HG02943 (cell line): ENCODE results near the gene VTN.

ENCODE experiments used
- ATAC-seq: cut with Tn5 transposase; IDR thresholded peaks from one replicate; pipeline ENCODE4 v1.9.1; 2021; ENCODE audit warnings: mild to moderate bottlenecking, low read depth, moderate library complexity; ENCODE audit not compliant: unreplicated experiment

The VTN gene, protein sequence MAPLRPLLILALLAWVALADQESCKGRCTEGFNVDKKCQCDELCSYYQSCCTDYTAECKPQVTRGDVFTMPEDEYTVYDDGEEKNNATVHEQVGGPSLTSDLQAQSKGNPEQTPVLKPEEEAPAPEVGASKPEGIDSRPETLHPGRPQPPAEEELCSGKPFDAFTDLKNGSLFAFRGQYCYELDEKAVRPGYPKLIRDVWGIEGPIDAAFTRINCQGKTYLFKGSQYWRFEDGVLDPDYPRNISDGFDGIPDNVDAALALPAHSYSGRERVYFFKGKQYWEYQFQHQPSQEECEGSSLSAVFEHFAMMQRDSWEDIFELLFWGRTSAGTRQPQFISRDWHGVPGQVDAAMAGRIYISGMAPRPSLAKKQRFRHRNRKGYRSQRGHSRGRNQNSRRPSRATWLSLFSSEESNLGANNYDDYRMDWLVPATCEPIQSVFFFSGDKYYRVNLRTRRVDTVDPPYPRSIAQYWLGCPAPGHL

DNA sequence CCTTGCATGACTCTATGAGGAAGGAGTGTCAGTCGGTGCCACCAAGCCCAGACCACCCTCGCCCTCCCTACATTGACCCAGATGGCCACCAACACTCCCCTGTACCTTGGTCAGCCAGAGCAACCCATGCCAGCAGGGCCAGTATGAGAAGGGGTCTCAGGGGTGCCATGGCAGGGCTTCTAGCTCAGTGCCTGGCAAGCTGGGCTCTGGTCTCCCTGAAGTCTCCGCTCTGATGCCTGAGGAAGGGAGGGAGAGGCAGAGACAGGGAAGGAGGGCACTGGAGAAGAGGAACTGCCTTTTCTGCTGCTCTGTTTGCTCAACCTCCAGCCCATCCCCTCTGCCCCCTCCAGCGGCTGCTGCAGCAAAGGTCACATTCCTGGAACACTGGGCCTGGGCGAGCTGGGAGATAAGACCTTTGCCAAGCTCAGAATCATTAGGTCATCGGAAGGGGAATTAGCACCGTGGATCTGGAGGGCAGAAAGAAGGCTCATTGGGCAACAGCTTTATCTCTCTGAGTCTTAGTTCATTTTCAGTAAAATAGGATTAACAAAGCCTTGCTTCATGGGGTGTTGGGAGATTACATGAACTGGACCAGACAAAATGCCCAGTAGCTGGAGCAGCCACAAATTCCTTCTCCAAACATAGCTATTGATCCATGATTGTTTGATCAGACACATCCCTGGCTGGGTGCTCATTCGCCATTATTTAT lies at the start of gene VTN:
Gene VTN (minus strand): TSS at position 273 of the 709 bp plus-strand sequence. CDS start 104 bp downstream, at position 169.
- no peak for ATAC-seq

DNA sequence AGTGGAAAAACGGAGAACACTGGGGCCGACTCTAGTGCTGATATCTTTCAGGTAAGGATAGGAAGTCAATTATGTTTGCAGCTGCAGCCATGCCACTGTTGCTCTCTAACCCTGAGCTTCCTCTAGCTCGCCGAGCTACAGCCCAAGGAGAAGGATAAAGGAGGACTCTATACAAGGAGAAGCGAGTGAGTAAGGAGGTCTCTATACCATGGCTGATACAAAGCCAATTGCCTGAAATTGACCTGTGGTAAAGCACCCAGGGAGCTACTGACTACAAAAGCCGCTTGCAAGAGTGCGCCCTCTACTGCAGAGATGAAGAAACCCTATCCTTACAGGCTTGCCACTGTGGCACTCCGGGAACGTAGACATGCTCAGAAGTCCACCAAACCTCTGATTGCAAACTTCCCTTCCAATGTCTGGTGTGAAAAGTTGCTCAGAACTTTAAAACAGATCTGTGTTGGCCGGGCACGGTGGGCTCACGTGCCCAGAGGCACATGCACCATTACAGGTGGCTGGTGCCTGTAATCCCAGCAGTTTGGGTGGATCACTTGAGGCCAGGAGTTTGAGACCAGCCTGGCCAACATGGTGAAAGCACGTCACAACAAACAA lies 46.7 kb upstream of the VTN start:
- no peak for ATAC-seq

DNA sequence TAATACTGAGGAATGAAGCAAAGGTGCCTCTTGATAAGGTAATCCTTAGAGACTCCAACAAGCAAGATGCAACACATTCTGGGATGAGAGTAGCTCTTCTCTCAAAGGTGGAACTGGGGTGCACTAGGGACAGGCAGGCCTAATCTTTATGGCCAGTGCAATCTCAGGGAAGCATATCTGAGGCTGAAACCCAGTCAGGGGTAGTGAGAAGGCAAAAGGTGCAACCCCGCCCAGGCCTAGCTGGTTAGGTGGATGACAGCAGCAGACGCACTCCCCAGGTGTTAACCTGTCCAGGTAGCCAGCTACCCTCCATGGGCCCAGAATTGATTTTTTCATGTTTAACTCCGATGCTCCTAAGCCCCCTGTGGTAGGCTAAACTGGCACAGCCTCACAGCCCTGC lies 45.8 kb upstream of the VTN start:
- no peak for ATAC-seq

DNA sequence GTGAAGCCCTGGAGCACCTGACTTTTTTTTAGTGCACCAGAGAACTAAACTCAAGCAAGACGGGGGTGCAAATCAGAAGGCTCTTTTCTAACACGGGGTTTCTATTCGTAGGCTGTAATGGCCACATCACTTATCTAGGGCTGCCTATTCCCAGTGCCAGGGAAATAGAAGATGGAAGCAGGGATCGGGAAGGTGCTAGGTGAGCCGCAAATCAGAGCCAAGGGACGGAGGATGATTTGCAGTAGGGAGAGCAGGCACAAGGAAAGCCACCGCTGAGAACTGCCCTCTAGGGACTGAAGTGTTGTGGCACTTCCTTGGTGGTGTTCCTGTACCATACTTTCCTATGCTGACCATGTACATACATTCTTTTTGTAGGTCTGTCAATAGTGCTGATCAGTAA lies 43.7 kb upstream of the VTN start:
- no peak for ATAC-seq

DNA sequence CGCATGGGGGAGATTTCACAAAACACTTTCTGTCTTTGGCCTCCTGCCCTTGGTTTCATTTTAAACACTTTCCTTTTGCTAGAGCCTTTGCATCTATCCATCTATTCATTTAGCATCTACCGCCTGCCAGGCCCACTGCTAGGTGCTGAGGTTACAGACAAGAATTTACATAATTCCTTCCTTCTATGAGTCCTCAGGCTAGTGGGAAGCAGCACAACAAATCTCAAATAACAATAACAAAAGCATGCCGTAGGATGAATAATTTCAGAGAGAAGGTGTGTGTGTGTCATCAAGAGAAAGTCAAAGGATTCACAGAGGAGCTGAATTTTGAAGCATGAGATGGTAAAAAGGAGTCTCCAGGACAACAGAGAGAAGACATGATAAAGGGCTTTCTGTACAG lies 42.0 kb upstream of the VTN start:
- no peak for ATAC-seq

DNA sequence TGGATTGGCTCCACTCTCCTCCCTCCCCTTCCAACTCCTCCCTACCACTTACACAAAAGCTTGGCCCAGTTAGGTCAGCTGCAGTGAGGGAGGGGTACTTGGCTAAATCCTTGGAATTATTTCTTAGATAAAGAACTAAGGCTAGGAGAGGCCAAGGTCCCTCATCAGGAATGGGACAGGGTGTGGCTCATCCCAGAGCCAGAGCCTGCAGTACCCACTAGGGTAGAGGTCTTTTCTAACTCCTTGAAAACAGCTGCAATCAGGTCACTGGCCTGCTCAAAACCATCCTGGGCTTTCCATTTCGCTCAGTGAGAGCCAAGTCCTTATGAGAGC lies 37.8 kb upstream of the VTN start:
- no peak for ATAC-seq

DNA sequence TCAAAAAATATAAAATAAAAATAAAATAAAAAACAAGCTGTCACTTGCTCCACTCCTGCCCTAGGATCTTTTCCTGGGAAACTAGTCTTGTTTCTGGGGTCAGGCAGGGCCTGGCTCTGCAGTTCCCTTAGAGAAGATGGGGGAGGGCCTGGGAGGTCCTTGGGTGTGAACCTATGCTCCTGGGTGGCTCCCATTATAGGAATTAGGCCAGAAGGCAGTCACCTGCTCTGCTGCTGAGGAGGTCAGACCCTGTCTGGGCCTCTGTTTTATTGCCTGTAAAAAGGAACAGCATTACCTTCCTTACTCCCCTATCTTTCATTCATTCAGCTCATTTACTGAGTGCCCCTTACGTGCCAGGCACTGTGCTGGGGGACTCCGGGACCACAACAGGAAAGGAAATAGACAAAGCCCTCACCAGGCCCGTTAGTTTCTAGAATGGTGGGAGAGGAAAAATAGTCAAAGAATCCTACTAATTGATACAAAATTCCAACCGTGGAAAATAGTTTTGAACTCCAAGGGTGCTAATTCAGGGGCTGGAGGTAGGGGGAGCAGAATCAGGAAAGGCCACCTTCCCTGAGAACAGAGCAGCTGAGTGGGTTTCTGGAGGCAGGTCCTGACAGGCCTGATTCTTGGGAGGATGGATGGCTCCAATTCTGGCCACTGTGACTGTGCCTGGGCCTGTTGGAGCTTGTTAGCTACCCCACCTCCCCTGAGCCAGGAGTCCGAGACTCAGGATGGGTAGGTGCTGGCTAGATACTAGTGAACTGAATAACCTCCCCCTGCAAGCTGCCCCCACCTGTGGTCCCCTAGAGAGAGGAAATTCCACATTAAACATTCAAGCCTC lies 37.2 kb upstream of the VTN start:
- no peak for ATAC-seq

DNA sequence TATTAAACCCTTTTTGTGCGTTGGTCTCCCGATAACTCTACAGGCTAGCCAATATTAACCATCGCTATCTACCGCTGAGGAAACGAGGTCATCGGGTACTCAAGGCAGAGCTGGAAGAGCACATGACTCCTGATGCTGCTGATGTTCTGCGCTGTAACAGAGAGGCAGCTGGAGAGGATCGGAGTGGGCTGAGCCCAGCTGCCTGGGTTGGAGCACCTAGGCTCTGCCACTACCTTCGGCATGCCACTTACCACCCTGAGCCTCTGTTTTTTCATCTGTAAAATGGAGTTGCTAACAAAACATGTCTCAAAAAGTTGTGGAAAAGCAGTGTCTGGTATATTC lies 36.3 kb upstream of the VTN start:
- no peak for ATAC-seq

DNA sequence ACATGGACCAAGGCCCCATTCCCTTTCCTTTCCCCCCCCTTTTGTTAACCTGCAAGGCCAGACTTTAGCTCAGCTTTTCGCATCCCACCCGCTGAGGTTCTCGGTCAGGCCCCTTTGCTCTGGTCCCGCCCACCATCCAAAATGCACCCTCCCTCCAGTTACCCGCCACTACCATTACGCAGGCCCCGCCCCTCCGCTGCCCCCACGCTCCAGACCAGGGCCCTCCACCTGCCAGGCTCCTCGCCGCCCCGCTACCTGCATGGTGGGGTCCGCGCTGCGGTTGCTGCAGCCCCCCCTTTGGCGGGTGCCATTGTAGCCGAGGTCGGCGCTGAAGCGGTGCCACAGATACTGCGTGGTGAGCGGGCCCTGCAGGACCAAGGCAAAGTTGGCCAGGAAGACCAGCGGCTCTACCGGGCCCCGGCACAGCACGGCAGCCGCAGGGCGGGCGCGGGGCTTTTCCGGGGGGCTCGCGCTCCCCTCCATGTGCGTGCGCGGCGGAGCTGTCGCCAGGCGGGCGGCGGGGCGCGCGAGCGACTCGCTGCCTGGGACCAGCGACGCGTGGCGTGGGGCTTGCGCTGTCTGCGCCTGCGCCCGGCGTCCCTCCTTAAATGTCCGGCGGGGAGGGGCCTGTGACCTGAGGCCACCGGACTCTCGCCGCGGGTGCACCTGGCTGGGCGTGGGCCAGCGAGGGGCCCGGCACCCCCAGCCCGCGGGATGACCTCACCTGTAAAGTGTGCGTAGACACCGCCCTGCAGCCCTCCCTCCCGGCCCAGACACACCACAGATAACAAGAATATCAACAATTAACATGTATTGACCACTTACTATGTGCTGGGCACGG lies 35.7 kb upstream of the VTN start, which contains the start of gene SLC46A1:
Gene SLC46A1 (minus strand): TSS at position 581 of the 841 bp plus-strand sequence. CDS start 98 bp downstream, at position 483.
- no peak for ATAC-seq

DNA sequence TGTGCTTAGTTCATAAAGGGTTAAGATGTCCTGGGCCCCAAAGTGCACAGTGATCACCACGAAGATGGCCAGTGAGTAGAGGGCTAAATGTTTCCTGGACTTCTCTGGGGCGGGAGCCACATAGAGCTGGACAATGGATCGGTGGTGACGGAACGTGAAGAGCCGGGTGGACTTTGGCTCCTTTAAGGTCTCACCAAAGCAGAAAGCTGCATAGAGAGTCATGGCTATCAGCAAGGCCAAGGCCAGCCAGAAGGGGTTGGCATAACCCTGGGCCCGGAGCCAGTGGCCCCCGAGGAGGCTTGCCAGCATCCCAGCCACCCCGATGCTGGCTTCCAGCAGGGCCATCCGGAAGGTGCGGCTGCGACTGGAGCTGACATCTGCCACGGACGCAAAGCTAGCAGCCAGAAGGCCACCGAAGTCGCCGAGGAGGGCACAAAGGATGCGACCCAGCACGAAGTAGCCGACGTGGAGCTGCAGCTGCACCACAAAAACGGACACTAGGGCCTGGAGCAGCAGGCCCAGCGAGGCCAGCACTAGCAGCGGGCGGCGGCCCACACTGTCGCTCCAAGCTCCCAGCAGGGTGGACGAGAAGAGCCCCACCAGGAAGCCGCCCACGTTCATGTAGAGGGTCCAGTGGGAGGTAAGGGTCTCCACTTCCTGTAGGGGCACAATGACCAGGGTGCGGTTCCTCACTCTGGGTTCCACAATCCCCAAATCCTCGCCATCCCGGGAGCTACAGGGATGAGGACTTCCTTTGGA lies 34.9 kb upstream of the VTN start:
- no peak for ATAC-seq

DNA sequence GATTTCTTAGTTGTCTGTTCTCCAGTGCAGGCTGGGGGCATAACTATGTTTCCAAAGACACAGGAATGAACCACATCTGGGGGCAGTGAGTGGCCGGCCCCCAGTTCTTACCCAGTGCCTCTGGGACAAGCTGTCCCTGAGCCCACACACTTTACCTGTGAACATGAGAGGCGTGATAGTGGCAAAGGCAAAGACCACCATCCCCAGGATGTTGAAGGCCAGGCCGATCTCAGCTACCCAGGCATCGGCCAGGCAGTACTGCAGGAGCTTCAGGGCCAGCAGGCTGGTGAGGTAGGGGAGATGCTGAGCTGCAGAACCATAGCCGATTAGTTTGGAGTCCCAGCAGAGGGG lies 34.3 kb upstream of the VTN start:
- no peak for ATAC-seq

DNA sequence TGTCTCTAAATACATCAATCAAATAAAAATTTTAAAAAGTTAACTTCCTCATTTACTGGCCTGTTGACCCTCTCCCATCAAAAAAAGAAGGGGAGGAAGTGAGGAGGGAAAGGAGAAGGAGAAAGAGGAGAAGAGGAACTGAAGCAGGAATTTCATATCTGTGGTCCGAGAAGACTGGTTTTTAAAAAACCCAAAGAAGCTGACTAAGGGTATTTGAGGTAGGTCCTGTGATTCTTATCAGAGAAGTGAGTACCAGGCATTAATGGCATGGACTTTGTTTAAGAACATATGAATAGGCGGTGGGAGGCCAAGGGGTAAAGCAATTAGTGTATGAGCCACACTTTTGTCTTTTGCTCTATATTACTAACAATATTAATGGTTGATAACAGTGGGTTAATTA lies 33.9 kb upstream of the VTN start:
- no peak for ATAC-seq

DNA sequence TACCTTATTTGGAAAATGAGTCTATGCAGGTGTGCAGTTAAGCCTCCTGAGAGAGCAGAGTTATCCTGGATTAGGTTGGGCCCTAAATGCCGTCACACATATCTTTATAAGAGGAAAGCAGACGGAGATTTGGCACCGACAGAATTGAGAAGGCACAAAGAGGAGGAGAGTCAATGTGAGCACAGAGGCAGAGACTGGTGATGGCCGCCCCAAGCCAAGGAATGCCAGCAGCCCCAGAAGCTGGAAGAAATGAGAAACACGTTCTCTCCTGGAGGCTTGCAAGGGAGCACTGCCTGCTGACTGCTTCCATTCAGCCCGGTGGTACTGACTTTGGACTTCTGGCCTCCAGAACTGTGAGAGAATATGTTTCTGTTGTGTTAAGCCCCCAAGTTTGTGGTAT lies 32.7 kb upstream of the VTN start:
- ATAC-seq: no peak

DNA sequence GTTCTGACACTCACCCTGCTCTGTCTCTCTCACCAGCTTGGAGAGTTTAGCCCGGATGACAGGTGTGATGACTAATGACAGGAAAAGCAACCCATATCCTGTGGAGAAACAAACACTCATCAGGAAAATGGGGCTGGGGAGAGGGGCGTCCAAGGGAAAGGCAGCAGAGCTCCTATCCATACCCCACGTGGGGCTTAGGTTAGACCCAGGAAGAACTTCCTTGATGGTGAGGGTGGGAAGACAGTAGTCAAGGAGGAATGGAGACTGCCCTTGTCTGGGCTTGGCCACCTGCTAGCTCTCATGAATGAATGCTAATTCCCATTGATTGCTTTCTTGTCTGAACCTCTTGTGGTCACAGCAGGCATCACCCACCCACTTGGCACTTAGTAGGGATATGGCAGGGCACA lies 32.1 kb upstream of the VTN start:
- no peak for ATAC-seq

DNA sequence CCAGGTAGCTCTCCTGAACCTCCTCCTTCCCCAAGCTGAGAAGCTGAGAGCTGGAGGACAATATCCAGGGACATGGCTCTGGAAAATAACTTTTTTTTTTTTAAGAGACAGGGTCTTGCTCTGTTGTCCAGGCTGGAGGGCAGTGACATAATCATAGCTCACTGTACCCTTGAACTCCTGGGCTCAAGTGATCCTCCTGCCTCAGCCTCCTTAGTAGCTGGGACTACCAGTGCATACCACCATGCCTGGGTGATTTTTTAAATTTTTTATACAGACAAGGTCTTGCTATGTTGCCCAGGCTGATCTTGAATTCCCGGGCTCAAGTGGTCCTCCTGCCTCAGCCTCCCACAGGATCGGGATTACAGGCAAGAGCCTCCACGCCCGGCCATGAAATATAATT lies 29.7 kb upstream of the VTN start:
- ATAC-seq: no peak

DNA sequence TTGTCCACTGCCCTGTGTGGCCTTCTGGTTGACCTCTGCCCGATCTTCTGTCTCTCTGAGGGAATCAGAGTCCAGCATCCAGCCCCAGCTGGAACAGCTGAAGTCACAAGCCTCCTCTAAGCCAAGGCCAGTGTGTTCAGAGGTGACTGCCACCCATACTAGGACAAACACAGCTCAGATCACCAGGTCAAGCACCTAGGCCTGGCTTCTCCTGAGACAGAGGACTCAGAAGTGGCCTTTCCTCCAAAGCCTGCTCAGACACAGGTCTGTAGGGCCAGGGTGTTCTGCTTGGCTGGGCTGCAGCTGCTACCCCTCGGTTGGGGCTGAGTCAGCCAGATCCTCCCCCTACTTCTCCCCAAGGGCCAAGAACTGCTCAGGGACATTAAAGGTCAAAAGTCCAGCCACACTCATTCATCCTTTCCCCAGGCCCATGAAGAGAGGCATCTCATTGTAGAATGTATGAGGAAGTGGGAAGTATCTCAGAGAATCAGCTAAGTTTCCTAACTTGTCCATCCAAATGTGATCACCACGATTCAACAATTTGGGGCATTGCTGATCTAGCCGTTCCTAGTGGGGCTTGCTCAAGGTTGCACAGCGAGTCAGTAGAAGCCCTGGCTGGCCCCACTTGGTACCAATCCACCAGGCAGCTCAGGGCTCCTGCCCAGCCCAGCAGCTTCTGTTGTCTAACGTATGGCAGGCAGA lies 28.3 kb upstream of the VTN start:
- ATAC-seq: no peak

DNA sequence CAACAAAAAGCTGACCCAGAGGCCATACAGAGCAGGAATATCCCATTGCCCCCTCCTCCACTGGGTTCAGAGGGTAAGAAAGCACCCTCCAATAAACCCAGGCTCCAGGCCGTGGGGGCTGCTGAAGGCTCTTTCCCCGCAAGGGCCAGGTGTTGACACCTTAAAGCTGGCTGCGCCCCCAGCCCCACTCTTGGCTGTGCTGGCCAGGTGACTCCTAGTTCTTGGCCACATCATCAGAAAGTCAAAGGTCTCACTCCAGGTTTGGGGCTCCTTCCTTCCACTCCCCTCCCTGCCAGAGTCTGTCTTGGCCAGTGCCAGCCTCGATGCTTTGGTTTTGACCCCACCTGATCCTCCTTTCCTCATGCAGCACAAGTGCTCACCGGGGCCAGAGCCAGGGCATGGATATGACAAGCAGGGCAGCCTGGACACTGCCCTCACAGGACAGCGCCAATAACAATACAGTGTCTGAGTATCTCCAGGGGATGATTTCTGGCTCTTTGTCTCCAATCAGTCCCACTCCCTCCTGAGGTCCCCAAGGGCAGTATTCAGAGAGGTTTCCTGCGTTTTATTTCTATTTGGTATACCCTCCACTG lies 27.7 kb upstream of the VTN start:
- no peak for ATAC-seq

DNA sequence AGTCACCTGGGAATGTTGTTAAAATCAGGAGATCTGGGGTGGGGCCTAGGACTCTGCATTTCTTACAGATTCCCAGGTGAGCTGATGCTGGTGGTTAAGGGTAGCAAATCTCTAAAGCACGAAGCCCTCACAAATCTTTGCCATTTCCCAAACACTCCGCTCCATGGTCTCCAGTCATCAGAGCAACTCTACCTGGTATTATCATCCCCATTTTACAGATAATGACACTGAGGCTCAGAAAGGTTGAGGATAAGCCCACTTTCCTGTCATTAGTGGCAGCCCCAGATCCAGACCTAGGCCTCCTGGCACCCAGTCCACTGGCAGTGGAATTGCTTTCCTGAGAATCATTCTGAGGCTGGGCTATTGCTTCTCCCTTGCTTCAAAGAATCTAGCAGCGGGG lies 27.2 kb upstream of the VTN start:
- no peak for ATAC-seq
